Activated CD8-positive, alpha-beta memory T cell treated with anti-CD3 and anti-CD28 coated beads for 24 hours (primary cell): ENCODE measurements around the gene DNAJC8.
A peak's percentile ranks its signal among the peaks of the same experiment; 100 is the strongest.

ENCODE experiments used
- DNase-seq: peaks from one replicate; pipeline ENCODE4 v3.0.0-alpha.2; 2020

DNAJC8 gene

DNA sequence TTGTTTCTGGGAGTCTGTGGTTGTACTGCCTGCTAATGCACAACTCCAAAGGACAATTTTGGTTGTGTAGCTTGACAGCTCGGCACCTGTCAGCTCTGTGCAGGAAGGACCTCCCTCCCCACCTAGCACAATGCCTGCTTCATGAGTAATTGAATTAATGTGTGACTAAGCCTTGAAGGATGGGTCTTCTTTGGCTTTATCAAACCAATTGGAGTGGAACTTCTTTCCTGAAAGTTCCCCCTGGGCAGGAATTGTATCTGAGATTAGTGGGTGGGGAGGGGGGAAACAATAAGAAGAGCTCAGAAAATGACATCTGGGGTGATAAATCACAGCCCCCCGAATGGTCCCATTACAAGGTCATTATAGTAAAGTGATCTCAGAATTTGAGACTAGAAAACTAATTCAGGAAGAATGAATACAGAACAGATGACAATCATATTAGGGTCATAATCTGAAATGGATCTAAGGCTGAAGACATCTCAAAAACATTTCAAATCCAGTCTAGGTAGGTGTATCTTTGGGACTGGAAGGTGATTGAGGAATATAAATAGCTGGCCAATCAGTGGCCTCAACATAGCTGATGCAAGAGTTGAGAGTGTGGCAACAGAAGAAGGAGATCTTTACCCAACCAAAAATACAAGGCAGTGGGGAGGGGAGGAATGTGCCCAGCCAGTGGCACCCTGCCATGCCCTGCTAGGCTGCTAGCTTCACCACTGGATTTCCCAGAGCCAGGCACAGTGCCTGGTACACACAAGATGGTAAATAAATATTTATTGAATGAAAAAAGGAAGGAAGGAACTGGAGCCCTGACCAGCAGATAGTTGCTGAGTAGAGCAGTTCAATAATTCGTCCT, 16.4 kb upstream of the DNAJC8 start:
- no peak for DNase-seq

DNA sequence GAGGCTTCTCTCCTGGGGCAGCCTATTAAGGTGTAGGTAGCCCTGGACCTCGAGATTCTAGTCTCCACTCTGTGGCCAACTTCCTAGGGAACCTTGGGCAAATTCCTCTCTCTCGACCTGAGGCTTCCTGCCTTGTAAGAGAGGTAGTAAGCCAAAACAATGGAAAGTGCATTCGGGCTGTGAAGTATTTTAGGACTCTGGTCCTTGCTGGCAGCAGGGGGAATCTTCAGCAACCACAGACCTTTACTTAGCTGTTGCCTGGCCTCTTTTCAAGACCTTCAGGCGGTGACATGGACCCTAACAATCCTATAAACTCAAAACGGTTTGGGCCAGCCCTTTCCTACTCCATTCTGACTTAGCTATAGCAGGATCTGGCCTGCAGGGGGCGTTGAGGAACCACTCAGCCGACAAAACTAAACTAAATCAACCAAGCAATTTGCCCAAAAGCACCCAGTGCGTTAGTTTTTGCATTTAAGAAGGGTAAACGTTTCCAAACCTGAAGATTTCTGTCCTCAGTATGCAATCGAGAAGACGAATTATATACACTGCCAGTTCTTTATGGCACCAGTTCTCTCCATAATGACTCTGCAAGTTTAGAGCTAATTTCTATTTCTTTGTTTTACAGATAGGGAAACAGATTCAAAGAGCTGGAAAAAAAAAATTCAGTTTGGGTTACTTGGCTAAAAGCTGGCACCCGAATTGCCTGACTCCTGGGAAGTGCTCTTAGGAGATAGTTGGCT, 15.6 kb upstream of the DNAJC8 start:
- peak; percentile 90 for DNase-seq

DNA sequence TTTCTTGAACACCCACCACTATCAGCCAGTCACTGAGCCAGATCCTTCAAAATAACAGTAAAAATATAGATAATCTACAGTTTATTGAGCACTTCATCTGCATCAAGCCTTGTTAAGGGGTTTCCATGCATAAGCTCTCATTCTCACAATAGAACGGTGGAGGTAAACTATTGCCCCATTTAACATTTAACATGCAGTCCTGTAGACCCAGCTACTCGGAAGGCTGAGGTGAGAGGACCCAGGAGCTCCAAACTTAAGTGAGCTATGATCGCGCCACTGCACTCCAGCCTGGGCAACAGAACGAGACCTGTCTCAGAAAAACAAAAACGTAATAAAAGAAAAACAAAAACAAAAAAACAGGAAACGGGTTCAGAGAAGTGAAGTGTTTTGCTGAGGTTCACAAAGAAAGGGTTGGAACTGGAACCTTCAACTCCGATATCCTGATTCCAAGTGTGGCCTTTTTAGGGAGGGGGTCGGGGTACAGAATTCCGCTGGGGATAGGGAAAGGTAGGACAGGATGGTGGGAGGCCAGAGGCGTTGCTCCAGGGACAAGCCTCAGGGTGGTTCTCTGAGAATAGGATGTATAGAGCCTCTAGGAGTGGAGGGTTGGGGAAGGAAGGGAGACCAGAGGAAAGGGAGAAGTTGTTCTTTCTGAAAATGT, 14.9 kb upstream of the DNAJC8 start:
- no peak for DNase-seq

DNA sequence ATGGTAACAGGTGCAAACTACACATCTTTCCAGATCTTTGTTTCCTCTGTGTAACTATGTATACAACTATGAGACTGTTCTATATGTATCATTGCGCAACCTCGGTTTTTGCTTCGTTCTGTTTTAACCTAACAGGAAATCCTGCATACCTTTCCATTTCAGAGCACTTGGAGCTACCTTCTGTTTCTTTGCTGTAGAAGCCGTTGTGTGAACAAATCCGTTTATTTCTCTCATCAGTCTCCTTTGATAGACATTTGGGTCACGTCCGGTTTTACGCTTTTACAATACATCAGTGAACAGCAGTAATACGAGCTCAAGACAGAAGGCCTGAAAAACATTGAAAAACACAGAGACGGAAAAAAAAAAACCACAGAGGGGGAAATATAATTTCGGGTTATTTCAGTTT, 13.6 kb upstream of the DNAJC8 start:
- DNase-seq, result no peak

DNA sequence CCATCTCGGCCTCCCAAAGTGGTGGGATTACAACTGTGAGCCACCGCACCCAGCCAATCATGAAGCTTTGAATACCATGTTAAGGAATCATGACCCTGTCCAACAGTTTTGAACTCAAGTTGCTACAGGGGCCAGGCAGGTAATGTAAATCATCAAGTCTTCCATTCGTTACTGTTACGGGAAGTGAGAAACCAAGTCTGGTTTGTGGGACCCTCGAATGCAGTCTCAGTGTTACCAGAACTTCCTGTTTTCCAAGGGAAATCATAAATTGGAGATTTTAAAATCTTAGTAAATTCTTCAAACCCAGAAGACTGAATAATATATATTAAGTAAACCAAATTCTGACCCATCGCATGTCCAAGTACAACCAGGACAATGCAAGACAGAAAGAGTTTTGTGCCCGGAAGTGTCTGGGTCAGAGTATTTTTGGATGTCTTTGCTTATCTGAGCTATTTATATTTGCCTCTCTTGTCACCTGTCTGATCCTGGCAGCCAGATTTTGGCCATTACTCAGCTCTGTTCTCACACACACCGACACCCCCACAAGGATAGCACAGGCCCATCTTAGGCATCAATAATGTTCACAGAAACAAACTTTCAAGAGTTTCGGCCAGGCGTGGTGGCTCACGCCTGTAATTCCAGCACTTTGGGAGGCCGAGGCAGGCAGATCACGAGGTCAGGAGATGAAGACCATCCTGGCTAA, 11.9 kb upstream of the DNAJC8 start:
- DNase-seq, result no peak

DNA sequence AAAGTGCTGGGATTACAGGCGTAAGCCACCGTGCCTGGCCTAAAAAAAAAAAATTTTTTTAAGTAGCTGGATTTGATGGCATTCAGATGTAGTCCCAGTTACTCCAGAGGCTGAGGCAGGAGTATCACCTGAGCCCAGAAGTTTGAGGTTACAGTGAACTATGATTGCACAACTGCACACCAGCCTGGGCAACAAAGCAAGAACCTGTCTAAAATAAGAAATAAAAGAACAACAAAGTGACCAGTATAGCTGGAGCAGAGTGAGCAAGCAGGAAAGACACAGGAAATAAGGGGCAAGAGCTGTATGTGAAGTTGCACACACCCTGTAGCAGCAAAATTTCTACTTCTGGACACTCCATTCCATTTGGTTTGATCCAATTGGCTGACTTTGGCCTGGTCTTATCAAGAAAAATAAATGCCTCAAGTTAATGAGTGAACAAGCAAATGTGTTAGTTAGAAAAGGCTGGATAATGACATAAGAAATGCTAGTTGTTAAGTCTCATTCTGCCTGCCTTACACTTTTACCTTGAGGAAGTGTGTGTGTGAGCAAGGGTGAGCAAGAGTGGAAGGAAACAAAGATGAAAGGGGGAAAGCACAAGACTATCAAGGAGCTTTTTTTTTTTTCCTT, 11.0 kb upstream of the DNAJC8 start:
- no peak for DNase-seq

DNA sequence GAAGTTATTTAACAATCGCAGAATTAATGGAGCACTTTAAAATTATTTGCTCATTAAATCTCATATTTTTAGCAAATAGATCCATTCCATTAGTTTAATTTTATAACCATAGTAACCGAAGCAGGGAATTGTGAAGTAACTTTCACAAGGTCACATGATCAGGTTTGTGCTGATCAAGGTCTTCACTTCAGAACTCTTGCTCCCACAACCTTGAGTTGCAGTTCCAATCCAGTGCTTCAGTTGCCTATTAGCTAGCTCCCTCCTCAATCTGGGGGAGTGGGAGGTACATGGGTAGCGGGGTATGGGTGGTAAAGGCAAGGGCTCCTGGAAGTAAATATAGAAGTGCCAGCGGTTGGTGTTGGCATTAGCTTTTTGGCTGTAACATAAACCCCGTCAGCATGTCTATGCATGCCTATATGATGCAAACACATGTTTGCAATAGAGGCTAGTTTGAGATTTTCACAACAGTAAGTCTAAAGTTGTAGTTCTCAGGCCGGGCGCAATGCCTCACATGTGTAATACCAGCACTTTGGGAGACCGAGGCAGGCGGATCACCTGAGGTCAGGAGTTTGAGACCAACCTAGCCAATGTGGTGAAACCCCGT, 8.9 kb upstream of the DNAJC8 start:
- DNase-seq, result no peak

DNA sequence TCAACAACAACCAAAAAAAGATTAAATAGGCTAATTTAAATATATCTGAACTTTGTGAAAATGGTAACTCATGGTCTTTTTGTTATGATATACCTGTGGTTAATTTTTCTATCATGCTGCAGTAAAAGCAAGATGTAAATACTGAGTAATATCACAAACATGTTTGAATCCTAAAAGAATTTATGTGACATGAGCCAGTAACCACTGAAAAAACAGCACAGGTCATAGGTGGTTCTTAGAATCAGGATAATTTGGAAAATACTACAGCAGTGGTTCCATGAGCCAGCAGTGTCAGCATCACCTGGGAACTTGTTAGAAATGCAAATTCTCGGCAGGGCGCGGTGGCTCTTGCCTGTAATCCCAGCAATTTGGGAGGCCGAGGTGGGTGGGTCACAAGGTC, 7.2 kb upstream of the DNAJC8 start:
- no peak for DNase-seq

DNA sequence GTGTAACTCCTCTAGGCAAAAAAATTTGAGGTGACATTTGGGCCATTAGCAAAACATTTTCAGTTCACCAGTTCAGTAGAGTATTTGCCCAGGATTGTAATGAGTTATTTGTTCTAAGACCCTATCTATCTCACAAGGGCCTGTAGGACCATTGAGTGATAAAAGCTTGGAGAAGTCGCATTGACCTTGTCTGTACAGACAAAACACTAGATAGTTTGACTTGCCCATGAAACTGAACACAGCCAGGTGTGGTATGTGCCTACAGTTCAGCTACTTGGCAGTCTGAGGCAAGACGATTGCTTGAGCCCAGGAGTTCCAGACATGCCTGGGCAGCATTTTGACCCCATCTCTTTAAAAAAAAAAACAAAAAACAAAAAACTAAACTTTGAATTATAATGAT, 6.2 kb upstream of the DNAJC8 start:
- no peak for DNase-seq

DNA sequence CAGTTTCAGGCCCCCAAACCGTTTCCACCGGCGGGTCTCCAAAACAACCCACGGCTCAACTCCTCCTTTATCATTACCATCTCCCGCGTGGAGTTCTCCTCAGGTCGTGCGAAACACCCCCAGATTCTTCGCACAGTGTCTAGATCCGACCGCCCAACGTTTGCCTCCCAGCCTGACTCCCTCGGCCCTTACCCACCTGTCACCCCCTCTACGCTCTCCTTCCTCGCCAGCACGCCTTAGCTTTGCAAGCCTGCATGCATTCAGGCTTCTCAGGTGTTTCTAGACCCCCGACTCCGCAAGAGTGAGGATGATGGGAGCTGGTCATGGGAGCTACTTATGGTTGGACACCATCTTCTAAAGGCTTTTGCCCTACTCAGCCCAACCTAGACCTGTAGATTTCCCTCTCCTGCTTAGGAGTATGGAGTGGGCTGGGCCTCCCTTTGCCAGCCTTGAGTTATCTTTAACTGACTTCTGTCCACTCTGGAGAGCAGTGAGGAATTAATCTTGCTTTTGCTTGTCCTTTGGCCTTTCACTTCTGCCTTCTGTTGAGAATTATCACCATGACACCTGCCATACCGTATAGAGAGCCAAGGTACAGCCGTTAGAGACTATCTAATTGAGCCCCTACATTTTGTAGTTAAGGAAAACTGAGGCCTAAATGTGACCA, 4.0 kb upstream of the DNAJC8 start:
- no peak for DNase-seq

DNA sequence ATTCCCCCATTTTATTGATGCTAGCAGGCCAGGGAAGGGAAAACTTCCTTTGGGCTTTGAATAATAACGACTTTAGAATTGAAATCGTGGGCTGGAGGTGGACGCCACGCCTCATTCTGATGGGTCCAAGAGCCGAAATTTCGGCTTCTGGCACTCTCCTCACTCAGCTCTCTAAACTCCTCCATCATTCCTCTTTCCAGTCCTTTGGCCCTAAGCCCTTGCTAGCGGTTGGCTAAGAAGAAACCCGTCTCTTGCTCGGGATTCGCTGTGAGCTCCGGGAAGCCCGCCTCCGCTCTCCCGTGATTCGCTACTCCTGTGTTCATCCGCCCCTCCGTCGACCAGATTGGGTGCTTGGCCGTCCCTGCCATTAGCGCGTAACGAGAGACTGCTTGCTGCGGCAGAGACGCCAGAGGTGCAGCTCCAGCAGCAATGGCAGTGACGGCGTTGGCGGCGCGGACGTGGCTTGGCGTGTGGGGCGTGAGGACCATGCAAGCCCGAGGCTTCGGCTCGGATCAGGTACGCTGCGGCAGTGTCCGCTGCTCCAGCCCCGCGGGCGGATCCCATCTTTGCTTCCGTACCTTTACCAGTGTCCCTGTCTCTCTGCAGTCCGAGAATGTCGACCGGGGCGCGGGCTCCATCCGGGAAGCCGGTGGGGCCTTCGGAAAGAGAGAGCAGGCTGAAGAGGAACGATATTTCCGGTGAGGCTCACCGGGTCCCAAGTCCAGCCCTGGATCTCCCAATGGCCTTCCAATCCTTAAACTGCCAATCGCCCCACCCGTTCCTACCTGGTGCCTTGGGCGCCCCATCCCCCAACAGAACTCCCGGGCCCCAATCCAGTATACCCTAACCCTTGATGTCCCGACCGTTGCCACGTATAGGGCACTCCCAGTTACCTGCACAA, 3.2 kb upstream of the DNAJC8 start, which contains the start of gene ATP5IF1:
Gene ATP5IF1, plus strand, starts transcription at position 370 of the 901 bp plus-strand sequence. Its CDS starts 60 bp downstream, at position 430.
- peak; percentile 92 for DNase-seq

DNA sequence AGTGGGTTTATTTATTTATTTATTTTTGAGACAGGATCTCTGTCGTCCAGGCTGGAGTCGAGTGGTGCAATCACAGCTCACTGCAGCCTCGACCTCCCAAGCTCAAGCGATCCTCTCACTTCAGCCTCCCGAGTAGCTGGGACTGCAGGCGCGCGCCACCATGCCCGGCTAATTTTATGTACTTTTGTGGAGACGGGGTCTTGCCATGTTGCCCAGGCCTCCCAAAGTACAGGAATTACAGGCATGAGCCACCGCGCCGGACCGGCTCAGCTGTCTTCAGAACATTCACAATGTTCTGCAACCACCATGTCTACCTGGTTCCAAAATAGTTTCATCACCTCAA, 406 bp upstream of the DNAJC8 start:
- DNase-seq, result no peak

DNA sequence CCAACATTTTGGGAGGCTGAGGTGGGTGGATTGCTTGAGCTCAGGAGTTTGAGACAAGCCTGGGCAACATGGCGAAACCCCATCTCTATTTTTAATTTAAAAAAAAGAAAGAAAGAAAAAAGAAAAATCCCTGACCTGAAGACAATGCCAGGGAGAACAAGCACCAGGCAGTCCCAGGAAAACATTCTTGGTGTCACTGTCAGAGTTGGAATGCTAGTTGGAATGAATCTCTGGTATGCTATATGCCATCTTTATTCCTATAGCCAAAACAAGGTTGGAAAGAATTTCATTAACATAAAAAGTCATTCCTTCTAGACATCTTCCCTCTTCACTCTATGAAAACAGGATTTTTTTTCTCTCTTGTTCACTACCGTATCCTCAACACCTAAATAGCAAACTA, 2.8 kb downstream of the DNAJC8 start:
- no peak for DNase-seq

DNA sequence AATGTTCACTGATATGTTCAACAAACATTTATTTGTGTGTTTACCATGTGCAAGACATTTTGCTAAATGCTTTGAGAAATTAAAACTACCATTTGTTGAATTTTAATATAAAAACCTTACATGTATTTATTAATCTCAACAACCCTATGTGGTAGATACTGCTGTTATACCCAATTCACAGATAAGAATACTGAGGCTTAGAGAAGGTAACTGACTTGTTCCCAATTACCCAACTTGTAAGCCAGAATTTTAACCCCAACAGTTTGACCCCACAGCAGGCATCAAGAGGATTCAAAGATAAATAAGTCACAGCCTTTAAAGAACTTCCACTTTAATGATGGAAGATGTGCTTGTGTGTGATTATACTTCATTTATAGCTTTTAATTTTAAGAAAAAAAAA, 3.7 kb downstream of the DNAJC8 start:
- DNase-seq, result no peak

DNA sequence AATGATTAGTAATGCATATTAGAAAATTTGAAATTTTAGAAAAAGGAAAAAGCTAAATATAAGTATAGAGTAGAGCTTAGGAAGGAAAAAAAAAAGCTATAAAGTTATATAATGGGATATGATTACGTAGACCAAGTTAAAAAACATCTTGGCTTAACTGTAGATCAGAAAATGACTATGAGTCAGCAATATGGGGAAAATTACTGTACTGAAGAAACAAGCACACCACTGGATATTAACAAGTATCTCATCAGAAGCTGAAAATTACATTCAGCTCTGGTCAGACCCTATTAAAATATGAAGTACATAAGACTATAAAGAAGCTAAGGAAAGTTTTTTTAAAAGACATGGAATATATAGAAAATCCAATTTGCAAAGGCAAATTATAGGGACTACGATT, 19.5 kb downstream of the DNAJC8 start:
- no peak for DNase-seq

DNA sequence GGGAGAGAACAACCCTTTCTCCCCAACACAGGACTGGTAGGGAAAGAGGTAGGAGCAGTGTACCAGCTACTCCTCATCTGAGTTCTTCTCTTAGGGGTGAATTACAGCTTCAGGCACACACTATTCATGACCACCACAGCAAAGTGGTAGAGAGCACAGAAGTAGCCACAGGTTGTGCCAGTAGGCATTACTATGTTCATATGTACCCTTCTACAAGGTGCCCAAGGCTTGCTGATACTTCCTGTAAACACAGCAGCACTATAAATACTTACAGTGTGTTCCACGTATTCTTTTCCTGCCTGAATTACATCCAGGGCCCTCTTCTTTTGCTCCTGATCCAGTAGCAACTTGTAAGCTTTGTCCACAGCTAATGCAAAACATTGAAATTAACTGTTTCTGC, 23.1 kb downstream of the DNAJC8 start:
- no peak for DNase-seq

DNA sequence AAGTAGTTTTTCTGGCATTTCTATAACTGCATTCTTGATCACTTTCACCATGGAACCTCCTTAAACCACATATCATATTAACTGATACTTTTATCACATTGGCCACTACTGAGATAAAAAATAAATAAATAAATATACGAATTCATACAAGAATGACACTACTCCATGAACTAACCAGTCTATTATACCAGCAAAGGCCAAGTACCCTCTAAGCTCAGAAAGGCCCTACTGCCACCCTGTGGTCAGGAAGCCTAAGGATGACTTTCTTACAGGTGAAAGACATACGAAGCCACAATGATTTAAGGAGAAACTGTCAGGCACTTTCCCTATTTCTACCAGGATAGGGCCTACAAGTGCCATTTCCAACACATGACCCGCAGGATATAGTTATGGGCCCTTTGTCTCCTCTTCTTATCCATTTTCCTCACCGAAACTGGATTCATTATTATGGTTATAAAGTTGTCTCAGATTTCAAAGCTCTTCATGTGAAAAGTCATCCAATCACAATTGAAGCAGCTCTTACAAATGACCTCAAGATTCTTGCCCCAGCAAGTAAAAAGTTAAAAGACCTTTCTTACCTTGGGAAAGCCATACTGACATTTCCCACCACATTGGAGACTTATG, 23.9 kb downstream of the DNAJC8 start:
- peak; percentile 72 for DNase-seq

DNA sequence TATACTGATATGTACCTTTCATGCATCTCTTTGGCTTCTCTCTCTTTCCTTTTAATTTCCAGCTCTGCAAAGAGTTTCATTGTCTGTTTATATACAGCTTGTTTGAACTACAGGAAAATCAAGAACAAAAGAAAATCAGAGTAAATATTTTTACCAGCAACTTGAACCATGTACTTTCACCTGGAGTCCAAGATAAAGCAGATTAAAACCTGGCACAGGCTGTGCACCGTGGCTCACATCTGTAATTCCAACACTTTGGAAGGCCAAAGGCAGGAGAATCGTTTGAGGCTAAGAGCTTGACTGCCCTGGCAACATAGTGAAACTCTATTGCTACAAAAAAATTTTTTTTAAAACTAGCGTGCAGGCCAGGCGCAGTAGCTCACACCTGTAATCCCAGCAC, 27.6 kb downstream of the DNAJC8 start:
- DNase-seq, result no peak

DNA sequence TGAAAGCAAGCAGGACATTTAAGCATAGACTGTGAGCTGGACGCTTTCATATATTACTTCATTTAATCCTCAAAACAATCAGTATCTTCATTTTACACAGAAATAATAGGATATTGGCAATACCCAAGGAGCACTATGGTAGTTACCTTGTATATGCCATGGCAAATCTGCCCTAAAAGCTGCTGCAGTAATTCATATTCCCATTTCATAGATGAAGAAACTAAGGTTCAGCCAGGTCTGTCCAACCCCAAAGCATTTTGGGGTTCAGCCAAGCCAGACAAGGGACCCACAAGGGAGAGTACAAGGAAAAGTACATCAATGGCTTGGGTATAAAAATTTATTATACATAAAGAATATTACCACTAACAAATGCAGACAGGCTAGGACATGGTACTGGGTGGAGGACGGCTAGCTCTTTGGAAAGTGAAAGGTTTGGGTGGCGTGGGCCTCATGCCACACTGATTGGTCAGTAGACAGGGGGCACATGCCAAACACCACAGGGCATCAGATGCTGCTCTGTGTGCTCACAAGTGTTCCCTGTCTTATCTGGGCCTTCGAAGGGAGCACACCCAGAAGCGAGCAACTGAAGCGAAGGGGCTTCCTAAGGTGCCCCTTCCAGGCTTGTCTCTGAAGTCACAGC, 32.5 kb downstream of the DNAJC8 start:
- DNase-seq, result peak; percentile 55
